NT2/D1 (cell line): ENCODE data around the gene DLG2.

Experiments used
- YY1 ChIP-seq: IDR thresholded peaks from 2 replicates; pipeline ENCODE4 v1.6.1; 2011; ENCODE audit not compliant: insufficient read length, insufficient read depth
- ZNF274 ChIP-seq: IDR thresholded peaks from 2 replicates; pipeline ENCODE4 v1.6.1; 2011; ENCODE audit warnings: mild to moderate bottlenecking, low read depth, low read length

DNA sequence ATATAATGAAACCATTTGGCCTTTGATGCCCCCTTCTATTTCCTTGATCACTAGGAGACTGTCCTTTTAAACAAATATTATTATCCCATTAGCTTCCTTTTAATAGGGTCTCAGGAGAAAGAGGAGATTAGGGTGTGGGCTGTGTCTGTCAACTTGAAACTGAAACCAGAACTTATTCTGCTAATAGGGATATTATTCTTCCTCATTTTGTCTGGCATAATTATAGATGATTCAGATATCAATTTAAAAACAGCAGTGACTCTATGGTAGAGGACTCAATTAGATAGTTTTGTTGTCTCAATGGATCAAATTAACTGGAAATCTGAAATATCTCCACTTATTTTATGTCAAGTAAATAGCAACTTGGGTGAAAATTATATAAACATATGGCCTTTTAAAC, 1756.1 kb downstream of the DLG2 start:
- no peak for TF ChIP-seq YY1
- no peak for TF ChIP-seq ZNF274
